HG03045 (cell line): Measurements from ENCODE around the gene GMPPA.

Experiments used
- ATAC-seq: cut with Tn5 transposase; IDR thresholded peaks from one replicate; pipeline ENCODE4 v1.9.1; 2021; ENCODE audit warnings: mild to moderate bottlenecking, moderate library complexity; ENCODE audit not compliant: unreplicated experiment

Gene GMPPA

GRCh38 chr2:219553463-219553963, 54.8 kb downstream of the GMPPA start:
- no peak for ATAC-seq

- no peak for ATAC-seq
These were observed 55.7 kb downstream of the GMPPA start for GRCh38 chr2:219554350-219554749.

GRCh38 chr2:219555956-219556355, 57.3 kb downstream of the GMPPA start:
- no peak for ATAC-seq

GRCh38 chr2:219556413-219556812, 57.7 kb downstream of the GMPPA start:
- no peak for ATAC-seq
